SU-DHL-6 (cell line): ENCODE data around the gene NTN4.

Experiments
- H2AFZ ChIP-seq: fragments of 200-600 bp; sonication (generic); 2 replicates; pipeline ENCODE4 v1.6.1; 2014; ENCODE audit warnings: low read depth, mild to moderate bottlenecking, moderate library complexity, mixed read lengths, antibody characterized with exemption, low read length; ENCODE audit not compliant: severe bottlenecking
- H3F3A ChIP-seq: fragments of 200-600 bp; shearing (Covaris generic); 2 replicates; pipeline ENCODE4 v1.6.0; 2016; ENCODE audit warnings: antibody characterized with exemption, mild to moderate bottlenecking; ENCODE audit not compliant: insufficient read depth
- H3K27ac ChIP-seq: fragments of 200-600 bp; sonication (generic); 2 replicates; pipeline ENCODE4 v1.5.1; 2016; ENCODE audit warnings: low read depth, mild to moderate bottlenecking, low read length, moderate library complexity, mixed read lengths
- H3K27me3 ChIP-seq: fragments of 200-600 bp; sonication (generic), shearing (Covaris generic); 2 replicates; pipeline ENCODE4 v1.6.0; 2014; ENCODE audit warnings: mild to moderate bottlenecking, low read length
- H3K36me3 ChIP-seq: fragments of 200-600 bp; sonication (generic); 2 replicates; pipeline ENCODE4 v1.6.1; 2014; ENCODE audit warnings: mild to moderate bottlenecking, low read length, mixed read lengths
- H3K4me2 ChIP-seq: fragments of 300-600, 200-600 bp; shearing (Covaris generic), sonication (generic); 2 replicates; pipeline ENCODE4 v1.6.0; 2014; ENCODE audit warnings: low read length, low read depth, mild to moderate bottlenecking; ENCODE audit not compliant: poor library complexity, severe bottlenecking
- H3K4me3 ChIP-seq: fragments of 200-600 bp; sonication (generic); 2 replicates; pipeline ENCODE4 v1.5.1; 2014; ENCODE audit warnings: antibody characterized with exemption, low read length, mild to moderate bottlenecking, mixed read lengths; ENCODE audit not compliant: insufficient read depth, poor library complexity, severe bottlenecking
- H3K79me2 ChIP-seq: fragments of 200-600 bp; sonication (generic); 2 replicates; pipeline ENCODE4 v1.6.1; 2014; ENCODE audit warnings: mild to moderate bottlenecking, low read length, moderate library complexity; ENCODE audit not compliant: insufficient read depth
- H3K9ac ChIP-seq: fragments of 200-600 bp; sonication (generic); 2 replicates; pipeline ENCODE4 v1.7.0; 2014; ENCODE audit warnings: mild to moderate bottlenecking, low read length
- H3K9me2 ChIP-seq: fragments of 200-600 bp; sonication (generic); replicated peaks from 2 replicates; pipeline ENCODE4 v1.6.1; 2014; ENCODE audit warnings: low read length; ENCODE audit not compliant: insufficient read depth
- H3K9me3 ChIP-seq: fragments of 200-600 bp; sonication (generic); 2 replicates; pipeline ENCODE4 v1.6.1; 2014; ENCODE audit warnings: low read length, mixed read lengths; ENCODE audit not compliant: insufficient read depth
- H4K20me1 ChIP-seq: fragments of 200-600 bp; sonication (generic); 2 replicates; pipeline ENCODE4 v1.6.1; 2014; ENCODE audit warnings: low read depth, mild to moderate bottlenecking, antibody characterized with exemption, low read length, moderate library complexity, mixed read lengths
- EZH2phosphoT487 ChIP-seq: fragments of 200-600 bp; sonication (generic), shearing (Covaris generic); conservative IDR thresholded peaks from 2 replicates; pipeline ENCODE4 v1.6.1; 2018; ENCODE audit warnings: mild to moderate bottlenecking, antibody characterized with exemption, low read length, moderate library complexity, mixed read lengths
- TF ChIP-seq, protein P1 (sequence below): fragments of 200-600 bp; sonication (generic); IDR thresholded peaks from one replicate; pipeline ENCODE4 v1.5.1; 2017; ENCODE audit warnings: antibody characterized with exemption, mild to moderate bottlenecking, low read length, moderate library complexity; ENCODE audit not compliant: insufficient read depth, poor library complexity, severe bottlenecking

The NTN4 gene

GRCh38 chr12:95790033-95790916 is at the start of gene NTN4:
NTN4 (minus strand) TSS chr12:95790764; CDS start chr12:95790309, 455 bp downstream.
- peak within 1 kb of the TSS; percentile 22 for H3K4me3 ChIP-seq
- TF ChIP-seq, protein P1, sequence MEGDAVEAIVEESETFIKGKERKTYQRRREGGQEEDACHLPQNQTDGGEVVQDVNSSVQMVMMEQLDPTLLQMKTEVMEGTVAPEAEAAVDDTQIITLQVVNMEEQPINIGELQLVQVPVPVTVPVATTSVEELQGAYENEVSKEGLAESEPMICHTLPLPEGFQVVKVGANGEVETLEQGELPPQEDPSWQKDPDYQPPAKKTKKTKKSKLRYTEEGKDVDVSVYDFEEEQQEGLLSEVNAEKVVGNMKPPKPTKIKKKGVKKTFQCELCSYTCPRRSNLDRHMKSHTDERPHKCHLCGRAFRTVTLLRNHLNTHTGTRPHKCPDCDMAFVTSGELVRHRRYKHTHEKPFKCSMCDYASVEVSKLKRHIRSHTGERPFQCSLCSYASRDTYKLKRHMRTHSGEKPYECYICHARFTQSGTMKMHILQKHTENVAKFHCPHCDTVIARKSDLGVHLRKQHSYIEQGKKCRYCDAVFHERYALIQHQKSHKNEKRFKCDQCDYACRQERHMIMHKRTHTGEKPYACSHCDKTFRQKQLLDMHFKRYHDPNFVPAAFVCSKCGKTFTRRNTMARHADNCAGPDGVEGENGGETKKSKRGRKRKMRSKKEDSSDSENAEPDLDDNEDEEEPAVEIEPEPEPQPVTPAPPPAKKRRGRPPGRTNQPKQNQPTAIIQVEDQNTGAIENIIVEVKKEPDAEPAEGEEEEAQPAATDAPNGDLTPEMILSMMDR: no peak
- no peak for TF ChIP-seq EZH2phosphoT487
- H3K36me3 ChIP-seq: no peaks in the 10 kb centered on the region
- no peaks in the 10 kb centered on the region for H3K79me2 ChIP-seq
- H3K9me2 ChIP-seq: no peaks in the 10 kb centered on the region
- no peak within 1 kb of the TSS for H2AFZ ChIP-seq
- H3K9ac ChIP-seq: no peak within 1 kb of the TSS
- H4K20me1 ChIP-seq: no peaks in the 10 kb centered on the region
- peak within 1 kb of the TSS; percentile 51 for H3K4me2 ChIP-seq
- no peaks in the 10 kb centered on the region for H3F3A ChIP-seq
- no peak within 1 kb of the TSS for H3K27ac ChIP-seq
- H3K27me3 ChIP-seq: no peaks in the 10 kb centered on the region
- H3K9me3 ChIP-seq: no peaks in the 10 kb centered on the region

DNA sequence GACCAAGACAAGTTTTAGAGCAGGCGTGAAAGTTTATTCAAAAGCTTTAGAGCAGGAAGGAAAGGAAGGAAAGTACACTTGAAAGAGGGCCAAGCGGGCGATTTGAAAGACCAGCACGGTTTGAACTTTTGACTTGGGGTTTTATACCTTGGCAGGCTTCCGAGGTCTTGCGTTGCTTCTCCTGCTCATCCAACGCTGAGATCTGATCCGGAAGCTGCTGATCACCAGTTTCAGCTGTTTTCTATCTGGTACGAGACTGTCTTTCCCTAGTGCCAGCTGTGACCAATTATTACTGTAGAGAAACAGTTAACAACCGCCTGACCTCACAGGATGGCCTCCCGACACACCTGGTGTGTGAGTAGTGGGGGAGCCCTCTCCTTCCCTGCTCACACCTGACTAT is 47.6 kb upstream of the NTN4 start:
- no peaks in the 10 kb centered on the region for H4K20me1 ChIP-seq
- H3K27ac ChIP-seq: no peak overlapping the region
- no peaks in the 10 kb centered on the region for H3K9me3 ChIP-seq
- no peaks in the 10 kb centered on the region for H3K27me3 ChIP-seq
- H3K4me3 ChIP-seq: no peak overlapping the region
- no peaks in the 10 kb centered on the region for H3F3A ChIP-seq
- H3K79me2 ChIP-seq: no peaks in the 10 kb centered on the region
- no peaks in the 10 kb centered on the region for H3K9me2 ChIP-seq
- no peak for TF ChIP-seq EZH2phosphoT487
- TF ChIP-seq, protein P1: no peak
- no peak overlapping the region for H2AFZ ChIP-seq
- no peak overlapping the region for H3K9ac ChIP-seq
- H3K36me3 ChIP-seq: no peaks in the 10 kb centered on the region
- no peak overlapping the region for H3K4me2 ChIP-seq

GRCh38 chr12:95837240-95838038 is 46.9 kb upstream of the NTN4 start:
- no peaks in the 10 kb centered on the region for H3K79me2 ChIP-seq
- no peak overlapping the region for H2AFZ ChIP-seq
- H4K20me1 ChIP-seq: no peaks in the 10 kb centered on the region
- no peak overlapping the region for H3K9ac ChIP-seq
- no peak for TF ChIP-seq EZH2phosphoT487
- TF ChIP-seq, protein P1: no peak
- H3K36me3 ChIP-seq: no peaks in the 10 kb centered on the region
- H3K4me3 ChIP-seq: no peak overlapping the region
- H3K9me3 ChIP-seq: no peaks in the 10 kb centered on the region
- H3K27ac ChIP-seq: no peak overlapping the region
- no peaks in the 10 kb centered on the region for H3K27me3 ChIP-seq
- no peak overlapping the region for H3K4me2 ChIP-seq
- no peaks in the 10 kb centered on the region for H3K9me2 ChIP-seq
- H3F3A ChIP-seq: no peaks in the 10 kb centered on the region
